GM18507 (cell line): ENCODE data around the gene EXOC2.
A peak's percentile ranks its signal among the peaks of the same experiment; 100 is the strongest.
"Not testable (repeated sequence)": the region's sequence is repeated elsewhere in the genome, so short reads cannot be mapped to it uniquely, and the experiment has no call there.

ENCODE experiments used
- DNase-seq: peaks from one replicate; pipeline ENCODE4 v3.0.0; 2011; ENCODE audit warnings: low read depth; ENCODE audit not compliant: insufficient read length; ENCODE audit errors: extremely low spot score
- FAIRE-seq: peaks from 2 replicates; lab custom pipeline; 2011; peaks lifted over from hg19 to GRCh38; lab: Jason Lieb, UNC

The EXOC2 gene

GRCh38 chr6:711925-712324 is 19.0 kb upstream of the EXOC2 start:
- no peak for DNase-seq
- no peak for FAIRE-seq

- DNase-seq (peak; percentile 58), FAIRE-seq (peak; percentile 90)
Measured at GRCh38 chr6:710601-711571, 17.9 kb upstream of the EXOC2 start.

GRCh38 chr6:709471-710056 is 16.6 kb upstream of the EXOC2 start:
- no peak for DNase-seq
- FAIRE-seq = no peak

- DNase-seq (no peak), FAIRE-seq (no peak)
Measured at GRCh38 chr6:708237-708598, 15.3 kb upstream of the EXOC2 start.

- FAIRE-seq = no peak
Measured at GRCh38 chr6:707576-708236, 14.8 kb upstream of the EXOC2 start.

GRCh38 chr6:706819-707381 is 14.0 kb upstream of the EXOC2 start:
- FAIRE-seq = no peak
- DNase-seq = no peak

More at GRCh38 chr6:707576-708236, 14.8 kb upstream of the EXOC2 start:
- no peak for DNase-seq

- FAIRE-seq = no peak
- DNase-seq = no peak
Measured at GRCh38 chr6:706146-706545, 13.2 kb upstream of the EXOC2 start.

GRCh38 chr6:705047-705446 is 12.1 kb upstream of the EXOC2 start:
- FAIRE-seq (no peak), DNase-seq (no peak)

- no peak for FAIRE-seq
- no peak for DNase-seq
Measured at GRCh38 chr6:704046-704445, 11.1 kb upstream of the EXOC2 start.

GRCh38 chr6:703552-703951 is 10.6 kb upstream of the EXOC2 start:
- DNase-seq (no peak), FAIRE-seq (no peak)

- FAIRE-seq (no peak), DNase-seq (no peak)
Measured at GRCh38 chr6:701700-702479, 9.0 kb upstream of the EXOC2 start.

GRCh38 chr6:701215-701614 is 8.3 kb upstream of the EXOC2 start:
- FAIRE-seq = no peak

GRCh38 chr6:700490-700889 is 7.6 kb upstream of the EXOC2 start:
- FAIRE-seq = no peak

More at GRCh38 chr6:701215-701614, 8.3 kb upstream of the EXOC2 start:
- DNase-seq = no peak

GRCh38 chr6:699319-699718 is 6.4 kb upstream of the EXOC2 start:
- no peak for FAIRE-seq
- DNase-seq = no peak

More at GRCh38 chr6:700490-700889, 7.6 kb upstream of the EXOC2 start:
- DNase-seq = no peak

GRCh38 chr6:694431-695126 is 1.6 kb upstream of the EXOC2 start:
- FAIRE-seq, DNase-seq: not testable (repeated sequence)

- FAIRE-seq = no peak
- DNase-seq = no peak
Measured at GRCh38 chr6:693723-694009, 727 bp upstream of the EXOC2 start.

- FAIRE-seq = peak; percentile 72
- peak; percentile 44 for DNase-seq
Measured at GRCh38 chr6:692356-692851, 535 bp downstream of the EXOC2 start.

GRCh38 chr6:689223-689622 is 3.7 kb downstream of the EXOC2 start:
- no peak for FAIRE-seq

GRCh38 chr6:686497-686896 is 6.4 kb downstream of the EXOC2 start:
- FAIRE-seq (no peak), DNase-seq (no peak)

More at GRCh38 chr6:689223-689622, 3.7 kb downstream of the EXOC2 start:
- no peak for DNase-seq
